Pancreas (tissue), 10 donors: Measurements from ENCODE around the gene NME8. TPM values are rescaled to one million over a fixed set of nuclear protein-coding genes. Genes with fewer than 3 reads are reported as not detected.

Experiments
- ATAC-seq, 4 donors: fragments of 200-7000 bp; cut with Tn5 transposase; one replicate each; pipeline versions ENCODE4 v1.8.0 to v1.9.1; 2020; ENCODE audit warnings: mild to moderate bottlenecking in 4 of 4, moderate library complexity in 4 of 4
- DNase-seq, 6 donors: peaks; one replicate each; pipeline ENCODE4 v3.0.0-alpha.2; 2020
- FAIRE-seq: peaks from 2 replicates; lab custom pipeline; 2012; peaks lifted over from hg19 to GRCh38; lab: Jason Lieb, UNC
- H3K27ac ChIP-seq, 4 donors: fragments of 200-600 bp; sonication (generic); 1 replicate in 3 of 4; 2 replicates in 1 of 4; pipeline versions ENCODE4 v1.5.0 to v1.8.0; 2020
- H3K27me3 ChIP-seq, 4 donors: fragments of 200-600 bp; one replicate each; pipeline ENCODE4 v1.8.0; 2021
- H3K36me3 ChIP-seq, 3 donors: fragments of 200-600 bp; sonication (generic) in 1 of 3; one replicate each; pipeline versions ENCODE4 v1.5.0 to v1.8.0; 2020 to 2021
- H3K4me1 ChIP-seq, 3 donors: fragments of 200-600 bp; one replicate each; pipeline ENCODE4 v1.8.0; 2021
- H3K4me3 ChIP-seq, 4 donors: fragments of 200-600 bp; sonication (generic) in 2 of 4; one replicate each; pipeline versions ENCODE4 v1.5.0 to v1.8.0; 2020 to 2021
- H3K9me3 ChIP-seq, 4 donors: fragments of 200-600 bp; one replicate each; pipeline ENCODE4 v1.8.0; 2021
- CTCF ChIP-seq, 4 donors: fragments of 200-600 bp; sonication (generic) in 3 of 4; IDR thresholded peaks; one replicate each; pipeline versions ENCODE4 v1.5.0 to v1.8.0; 2021; ENCODE audit warnings: antibody characterized with exemption in 4 of 4
- WGBS, 2 donors: extraction: QIAGEN DNeasy Blood & Tissue Kit; methylation state at CpG; one replicate each; pipeline ENCODE4 v1.1.7; 2013; 5-methylcytosine and 5-hydroxymethylcytosine counted together
- intact Hi-C, 3 donors: fragments of 100-400 bp; cut with DNase I; formaldehyde crosslinking; loops; one replicate each; pipeline versions ENCODE4 v1.11.1 to v1.14.2; 2022
- polyA plus RNA-seq, 2 donors: library from polyadenylated mRNA; stranded (reverse); fragments of 200-250 nt; gene quantifications; one replicate each; pipeline ENCODE4 v1.2.3, GENCODE V29; 2013
- total RNA-seq, 6 donors: library from RNA; stranded (reverse); fragmentation: NEBNext Ultra II Directional in 4 of 6; extraction: Animal tissue kit (Norgen Biotek cat#: 25700) in 4 of 6; gene quantifications; one replicate each; pipeline versions ENCODE4 v1.2.1 to v1.2.4, GENCODE V29; 2021 to 2023
- donor health status: healthy with polysubstance abuse.
- donor health status: DM: no; HTN: no; CAD: no; lungs with moderate emphysema.
- donor health status: DM: no; HTN: no; CAD: no.
- donor health status: control.
- donor health status: control.
- donor health status: Bipolar disorder and iron deficiency.
- donor health status: DM: yes; HTN: yes; CAD: no.
- donor health status: DM: no; HTN: no; CAD: no.
- donor health status: DM: no; HTN: no; CAD: no.
- donor health status: DM: yes; HTN: yes; CAD: no.

NME8 gene
- total and polyA plus RNA-seq, 8 donors = not detected

- no peaks in the 10 kb centered on the region for H3K36me3 ChIP-seq
- ATAC-seq = no peak
- H3K4me1 ChIP-seq = peaks cover 0 to 21% (median 0%) of the 10 kb centered on the region in 3 donors
- 40 to 71% methylated on average over 4 of the region's 4 CpGs for WGBS, 2 donors
- no peak for TF ChIP-seq CTCF (IDR thresholded peaks at IDR 0.05)
- H3K9me3 ChIP-seq = no peaks in the 10 kb centered on the region
- FAIRE-seq = no peak
- no peaks in the 10 kb centered on the region for H3K27me3 ChIP-seq
- H3K4me3 ChIP-seq = no peak overlapping the region
- intact Hi-C loops = loop anchor here in 1 of 3 donors (10.0 kb wide), 1 partner anchor 186 kb away; no protein-coding TSS in a partner anchor
- no peak overlapping the region for H3K27ac ChIP-seq
- no peak for DNase-seq
Measured at GRCh38 chr7:37918526-37918925, 70.1 kb downstream of the NME8 start.

- peak within 1 kb of the TSS; percentile 85 to 95 (median 94) for H3K27ac ChIP-seq
- DNase-seq = peak in 5 of 6 donors; percentile 70 to 87 (median 80)
- no peaks in the 10 kb centered on the region for H3K36me3 ChIP-seq
- intact Hi-C loops = no loop called here
- H3K27me3 ChIP-seq = no peaks in the 10 kb centered on the region
- ATAC-seq = peak; percentile 68 to 84 (median 78)
- H3K4me1 ChIP-seq = peaks cover 0 to 21% (median 0%) of the 10 kb centered on the region in 3 donors
- H3K4me3 ChIP-seq = peak within 1 kb of the TSS; percentile 64 to 82 (median 70)
- no peaks in the 10 kb centered on the region for H3K9me3 ChIP-seq
- no peak for FAIRE-seq
- peak in 3 of 4 donors; percentile 9 to 35 (median 32) for TF ChIP-seq CTCF (IDR thresholded peaks at IDR 0.05)
- WGBS, 2 donors = 9 to 13% methylated on average over 22 of the region's 22 CpGs
Measured at GRCh38 chr7:37920305-37920848, 72.0 kb downstream of the NME8 start, which contains the start of gene EPDR1. Gene EPDR1 (plus strand): TSS chr7:37920640. CDS start chr7:37920940, 300 bp downstream.

DNA sequence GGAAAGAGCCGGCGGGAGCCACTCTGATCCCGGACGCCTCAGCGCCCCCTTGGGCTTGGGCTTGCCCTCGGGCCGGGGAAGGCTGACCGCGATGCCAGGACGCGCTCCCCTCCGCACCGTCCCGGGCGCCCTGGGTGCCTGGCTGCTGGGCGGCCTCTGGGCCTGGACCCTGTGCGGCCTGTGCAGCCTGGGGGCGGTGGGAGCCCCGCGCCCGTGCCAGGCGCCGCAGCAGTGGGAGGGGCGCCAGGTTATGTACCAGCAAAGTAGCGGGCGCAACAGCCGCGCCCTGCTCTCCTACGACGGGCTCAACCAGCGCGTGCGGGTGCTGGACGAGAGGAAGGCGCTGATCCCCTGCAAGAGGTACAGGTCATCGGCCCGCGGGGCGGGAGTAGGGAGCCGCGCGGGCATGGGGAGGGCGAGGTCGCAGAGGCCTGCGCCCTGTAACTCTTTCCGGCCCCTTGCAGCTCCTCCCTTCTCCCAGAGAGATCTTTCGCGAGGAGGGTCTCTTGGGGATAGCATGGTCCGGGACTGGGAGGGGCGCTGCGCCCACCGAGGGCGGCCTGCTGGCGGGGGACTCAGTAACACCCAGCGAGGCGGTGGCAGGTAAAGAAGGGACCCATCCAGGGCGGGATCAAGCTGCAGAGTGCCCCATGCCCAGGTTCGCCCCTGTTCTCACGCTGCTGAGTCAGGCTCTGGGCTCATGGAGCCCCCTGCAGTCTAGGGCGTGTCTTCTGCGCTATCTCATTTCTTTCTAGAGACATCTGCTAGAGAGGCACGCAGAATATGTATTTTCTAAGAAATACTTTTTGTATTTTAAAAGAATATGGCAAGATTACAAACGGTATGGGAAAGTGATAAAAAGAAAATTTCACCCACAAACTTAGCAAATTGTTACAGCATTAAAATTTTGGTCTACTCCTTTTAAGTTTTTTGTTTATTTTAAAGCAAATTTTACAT lies 72.7 kb downstream of the NME8 start:
- intact Hi-C loops = no loop called here
- peak; percentile 60 to 74 (median 70) for ATAC-seq
- 1% methylated on average over 53 to 63 of the region's 63 CpGs for WGBS, 2 donors
- H3K4me3 ChIP-seq = peak overlapping the region; percentile 64 to 82 (median 70)
- peaks cover 0 to 15% (median 0%) of the 10 kb centered on the region in 3 donors for H3K4me1 ChIP-seq
- peak; percentile 51 to 88 (median 70) for DNase-seq
- H3K27me3 ChIP-seq = no peaks in the 10 kb centered on the region
- FAIRE-seq = no peak
- H3K36me3 ChIP-seq = no peaks in the 10 kb centered on the region
- peak overlapping the region; percentile 85 to 95 (median 94) for H3K27ac ChIP-seq
- TF ChIP-seq CTCF (IDR thresholded peaks at IDR 0.05) = peak in 1 of 4 donors; percentile 5
- H3K9me3 ChIP-seq = no peaks in the 10 kb centered on the region

DNA sequence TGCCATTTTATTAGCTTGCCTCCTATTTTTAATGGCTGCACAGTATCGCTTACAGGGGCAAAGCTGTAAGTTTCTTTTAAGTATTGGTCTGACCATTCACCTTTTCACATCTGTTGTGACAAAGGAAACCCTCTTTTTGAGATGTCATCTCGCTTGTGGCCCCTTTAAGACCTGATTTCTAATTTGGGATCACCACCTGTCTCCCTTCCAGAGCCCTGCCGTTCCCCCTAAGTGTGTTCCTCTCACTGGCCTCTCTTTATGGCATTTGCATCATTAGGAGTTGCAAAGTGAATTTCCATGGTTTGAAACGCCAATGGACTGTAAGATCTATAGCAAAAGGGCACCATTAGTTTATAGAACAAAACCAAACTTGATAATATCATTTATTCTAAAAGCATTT lies 73.5 kb downstream of the NME8 start:
- DNase-seq (no peak), ATAC-seq (no peak), FAIRE-seq (no peak)
- no peaks in the 10 kb centered on the region for H3K9me3 ChIP-seq
- H3K4me3 ChIP-seq = peak overlapping the region in 3 of 4 donors; percentile 64 to 82 (median 75)
- intact Hi-C loops = no loop called here
- no peaks in the 10 kb centered on the region for H3K27me3 ChIP-seq
- WGBS, 2 donors = 54 to 59% methylated on average over 4 of the region's 4 CpGs
- no peaks in the 10 kb centered on the region for H3K36me3 ChIP-seq
- no peak overlapping the region for H3K27ac ChIP-seq
- peaks cover 0 to 13% (median 0%) of the 10 kb centered on the region in 3 donors for H3K4me1 ChIP-seq
- no peak for TF ChIP-seq CTCF (IDR thresholded peaks at IDR 0.05)
